CD4-positive, alpha-beta T cell treated with Interleukin-12 subunit alpha and Interleukin-12 subunit beta, for 1 hour (primary cell): Measurements from ENCODE around the gene TMA7.
"Not testable (repeated sequence)": the region's sequence is repeated elsewhere in the genome, so short reads cannot be mapped to it uniquely, and the experiment has no call there.

Source experiments
- DNase-seq: peaks from one replicate; pipeline ENCODE4 v3.0.0-alpha.2; 2020

TMA7 gene

GRCh38 chr3:48437812-48438211, 2.2 kb upstream of the TMA7 start:
- no peak for DNase-seq

GRCh38 chr3:48440590-48440958, 517 bp downstream of the TMA7 start:
- peak; percentile 25 for DNase-seq

GRCh38 chr3:48441940-48442339, 1.9 kb downstream of the TMA7 start:
- no peak for DNase-seq

- DNase-seq, result no peak
Measured at GRCh38 chr3:48445277-48445882, 5.3 kb downstream of the TMA7 start.

- no peak for DNase-seq
Measured at GRCh38 chr3:48446043-48446424, 6.0 kb downstream of the TMA7 start.

GRCh38 chr3:48446425-48447193, 6.6 kb downstream of the TMA7 start, which contains the start of gene ATRIP:
ATRIP (plus strand) TSS chr3:48446737; CDS start chr3:48446846, 109 bp downstream.
- peak; percentile 89 for DNase-seq

- no peak for DNase-seq
Measured at GRCh38 chr3:48451270-48451669, 11.2 kb downstream of the TMA7 start.

- DNase-seq, result no peak
Measured at GRCh38 chr3:48456456-48456855, 16.4 kb downstream of the TMA7 start.

- DNase-seq, result no peak
Measured at GRCh38 chr3:48459331-48459730, 19.3 kb downstream of the TMA7 start.

- no peak for DNase-seq
Measured at GRCh38 chr3:48459773-48460516, 19.9 kb downstream of the TMA7 start.

- DNase-seq, result no peak
Measured at GRCh38 chr3:48460517-48460902, 20.5 kb downstream of the TMA7 start.

- not testable (repeated sequence) for DNase-seq
Measured at GRCh38 chr3:48461767-48462166, 21.7 kb downstream of the TMA7 start.

- no peak for DNase-seq
Measured at GRCh38 chr3:48463703-48464102, 23.6 kb downstream of the TMA7 start.

- no peak for DNase-seq
Measured at GRCh38 chr3:48464713-48465221, 24.7 kb downstream of the TMA7 start.

GRCh38 chr3:48465237-48465530, 25.1 kb downstream of the TMA7 start:
- DNase-seq, result no peak

GRCh38 chr3:48465531-48466378, 25.7 kb downstream of the TMA7 start:
- peak; percentile 82 for DNase-seq

- DNase-seq, result peak; percentile 40
Measured at GRCh38 chr3:48466386-48467109, 26.5 kb downstream of the TMA7 start.

GRCh38 chr3:48467110-48467454, 27.0 kb downstream of the TMA7 start:
- DNase-seq, result no peak

- no peak for DNase-seq
Measured at GRCh38 chr3:48467473-48468267, 27.6 kb downstream of the TMA7 start.

GRCh38 chr3:48468329-48468731, 28.3 kb downstream of the TMA7 start:
- no peak for DNase-seq
